IMR-90 (cell line): ENCODE results near the gene CBX8. TPM values are rescaled to one million over a fixed set of nuclear protein-coding genes. Genes with fewer than 3 reads are reported as not detected.
A peak's percentile ranks its signal among the peaks of the same experiment; 100 is the strongest.

ENCODE experiments used
- ATAC-seq: fragments of 200-7000 bp; cut with Tn5 transposase; 2 replicates; pipeline ENCODE4 v1.9.1; 2020; ENCODE audit warnings: low read depth, mild to moderate bottlenecking, moderate library complexity
- BruUV-seq: library from RNA; stranded (reverse); fragments of 400-500 nt; replicated peaks from 2 replicates; lab custom pipeline; 2021; lab: Mats Ljungman, UMichigan
- CTCF ChIA-PET: fragments of 300-600 bp; formaldehyde crosslinking; extraction: SDS; loops from one replicate; lab custom pipeline; 2021; ENCODE audit warnings: antibody characterized with exemption; lab: Yijun Ruan, JAX
- POLR2A ChIA-PET: fragments of 300-600 bp; sonication (Branson Sonifier 250); formaldehyde crosslinking; loops from one replicate; lab custom pipeline; 2022; ENCODE audit warnings: antibody characterized with exemption; ENCODE audit not compliant: unreplicated experiment; lab: Charles Lee
- DNase-seq: peaks from one replicate; pipeline ENCODE4 v3.0.0; 2013
- H2AFZ ChIP-seq: replicated peaks from 2 replicates; pipeline ENCODE3; 2013; ENCODE audit warnings: low read length, mild to moderate bottlenecking; ENCODE audit not compliant: poor library complexity
- H2AK5ac ChIP-seq: 2 replicates; pipeline ENCODE4 v1.6.1; 2013; ENCODE audit warnings: low read depth, low read length, inconsistent platforms
- H2AK9ac ChIP-seq: replicated peaks from 2 replicates; pipeline ENCODE3; 2013; ENCODE audit warnings: mild to moderate bottlenecking, low read depth, low read length, moderate library complexity; ENCODE audit not compliant: poor library complexity
- H2BK120ac ChIP-seq: 2 replicates; pipeline ENCODE4 v1.6.1; 2013; ENCODE audit warnings: low read depth, low read length, inconsistent platforms
- H2BK15ac ChIP-seq: 3 replicates; pipeline ENCODE4 v1.6.1; 2013; ENCODE audit warnings: low read depth, low read length, inconsistent platforms
- H2BK20ac ChIP-seq: 2 replicates; pipeline ENCODE4 v1.6.1; 2013; ENCODE audit warnings: low read depth, mild to moderate bottlenecking, inconsistent platforms, low read length, moderate library complexity
- H2BK5ac ChIP-seq: 2 replicates; pipeline ENCODE4 v1.6.1; 2013; ENCODE audit warnings: mild to moderate bottlenecking, low read depth, low read length, inconsistent platforms; ENCODE audit not compliant: poor library complexity, severe bottlenecking
- H3K14ac ChIP-seq: replicated peaks from 2 replicates; pipeline ENCODE4 v1.6.1; 2013; ENCODE audit warnings: low read depth, low read length, inconsistent platforms
- H3K18ac ChIP-seq: 2 replicates; pipeline ENCODE4 v1.6.1; 2013; ENCODE audit warnings: low read depth, low read length, control low read depth
- H3K23ac ChIP-seq: 2 replicates; pipeline ENCODE4 v1.6.1; 2013; ENCODE audit warnings: low read depth, low read length, inconsistent platforms
- H3K27ac ChIP-seq: 2 replicates; pipeline ENCODE4 v1.5.1; 2013; ENCODE audit warnings: mild to moderate bottlenecking, control low read depth, low read length; ENCODE audit not compliant: insufficient read depth
- H3K27me3 ChIP-seq: 2 replicates; pipeline ENCODE4 v1.6.1; 2013; ENCODE audit warnings: low read length; ENCODE audit not compliant: control insufficient read depth, insufficient read depth
- H3K36me3 ChIP-seq: 2 replicates; pipeline ENCODE4 v1.6.1; 2013; ENCODE audit warnings: low read length, mixed read lengths; ENCODE audit not compliant: control insufficient read depth, insufficient read depth
- H3K4ac ChIP-seq: 2 replicates; pipeline ENCODE4 v1.6.1; 2013; ENCODE audit warnings: low read depth, low read length, inconsistent platforms
- H3K4me1 ChIP-seq: 2 replicates; pipeline ENCODE4 v1.6.1; 2013; ENCODE audit warnings: low read length, mixed read lengths; ENCODE audit not compliant: control insufficient read depth, insufficient read depth
- H3K4me2 ChIP-seq: 2 replicates; pipeline ENCODE4 v1.6.1; 2013; ENCODE audit warnings: low read depth, mild to moderate bottlenecking, control low read depth, low read length, moderate library complexity
- H3K4me3 ChIP-seq: 2 replicates; pipeline ENCODE4 v1.5.1; 2013; ENCODE audit warnings: low read depth, mild to moderate bottlenecking, control low read depth, low read length, moderate library complexity; ENCODE audit not compliant: insufficient read depth
- H3K56ac ChIP-seq: 2 replicates; pipeline ENCODE4 v1.6.1; 2013; ENCODE audit warnings: low read length, inconsistent platforms; ENCODE audit not compliant: insufficient read depth; ENCODE audit errors: extremely low read depth
- H3K79me1 ChIP-seq, 2 experiments: 2 replicates each; pipeline ENCODE4 v1.6.1; 2013; ENCODE audit warnings: low read length in 2 of 2, inconsistent platforms in 1 of 2, low read depth in 1 of 2
- H3K9ac ChIP-seq: 2 replicates; pipeline ENCODE4 v1.6.1; 2013; ENCODE audit warnings: low read depth, low read length, control low read depth
- H3K9me1 ChIP-seq: 2 replicates; pipeline ENCODE4 v1.6.1; 2013; ENCODE audit warnings: low read length, inconsistent platforms; ENCODE audit not compliant: insufficient read depth
- H3K9me3 ChIP-seq: 2 replicates; pipeline ENCODE4 v1.6.1; 2013; ENCODE audit warnings: low read length; ENCODE audit not compliant: control insufficient read depth, insufficient read depth
- H4K20me1 ChIP-seq: 2 replicates; pipeline ENCODE4 v1.6.1; 2013; ENCODE audit warnings: low read length, inconsistent platforms; ENCODE audit not compliant: insufficient read depth
- H4K5ac ChIP-seq: 2 replicates; pipeline ENCODE4 v1.6.1; 2013; ENCODE audit warnings: mild to moderate bottlenecking, low read depth, low read length, control low read depth
- H4K8ac ChIP-seq, 2 experiments: 2 replicates each; pipeline ENCODE4 v1.6.1; 2013; ENCODE audit warnings: low read depth in 2 of 2, low read length in 2 of 2, control low read depth in 1 of 2, inconsistent platforms in 1 of 2
- H4K91ac ChIP-seq: 2 replicates; pipeline ENCODE4 v1.6.1; 2013; ENCODE audit warnings: low read depth, low read length, inconsistent platforms; ENCODE audit not compliant: insufficient read depth
- BHLHE40 ChIP-seq: fragments of 150-350 bp; IDR thresholded peaks from 2 replicates; pipeline ENCODE4 v1.6.1; 2016; ENCODE audit warnings: mild to moderate bottlenecking, low read depth, low read length
- CEBPB ChIP-seq: IDR thresholded peaks from 2 replicates; pipeline ENCODE4 v1.6.1; 2012; ENCODE audit warnings: low read depth, low read length, improper control_type of control experiment
- CTCF ChIP-seq: conservative IDR thresholded peaks from 2 replicates; pipeline ENCODE4 v1.5.1; 2012; ENCODE audit warnings: mild to moderate bottlenecking, low read depth, low read length, improper control_type of control experiment
- ELK1 ChIP-seq: fragments of 150-350 bp; IDR thresholded peaks from 2 replicates; pipeline ENCODE4 v1.6.1; 2016; ENCODE audit warnings: low read depth, mild to moderate bottlenecking, low read length, moderate library complexity, borderline replicate concordance
- MAFK ChIP-seq: IDR thresholded peaks from 2 replicates; pipeline ENCODE4 v1.6.1; 2012; ENCODE audit warnings: low read depth, low read length, improper control_type of control experiment
- MAZ ChIP-seq: IDR thresholded peaks from 2 replicates; pipeline ENCODE4 v1.6.1; 2012; ENCODE audit warnings: low read depth, mild to moderate bottlenecking, low read length, improper control_type of control experiment, moderate library complexity, borderline replicate concordance
- MXI1 ChIP-seq: IDR thresholded peaks from 2 replicates; pipeline ENCODE4 v1.6.1; 2012; ENCODE audit warnings: low read depth, mild to moderate bottlenecking, low read length, moderate library complexity, borderline replicate concordance
- NFE2L2 ChIP-seq: fragments of 150-350 bp; IDR thresholded peaks from 2 replicates; pipeline ENCODE4 v1.6.1; 2016; ENCODE audit warnings: low read depth, mild to moderate bottlenecking, low read length
- RAD21 ChIP-seq: IDR thresholded peaks from 2 replicates; pipeline ENCODE4 v1.6.1; 2012; ENCODE audit warnings: low read length, improper control_type of control experiment
- RCOR1 ChIP-seq: IDR thresholded peaks from 2 replicates; pipeline ENCODE4 v1.6.1; 2012; ENCODE audit warnings: mild to moderate bottlenecking, low read length, improper control_type of control experiment; ENCODE audit not compliant: insufficient replicate concordance
- RFX5 ChIP-seq: IDR thresholded peaks from 2 replicates; pipeline ENCODE4 v1.8.0; 2012; ENCODE audit warnings: low read depth, mild to moderate bottlenecking, low read length, moderate library complexity
- SMC3 ChIP-seq: fragments of 150-350 bp; IDR thresholded peaks from 2 replicates; pipeline ENCODE4 v1.6.1; 2016; ENCODE audit warnings: low read depth, mild to moderate bottlenecking, antibody characterized with exemption, low read length, moderate library complexity
- USF2 ChIP-seq: fragments of 150-350 bp; IDR thresholded peaks from 2 replicates; pipeline ENCODE4 v1.6.1; 2017; ENCODE audit warnings: mild to moderate bottlenecking, antibody characterized with exemption, low read length, low read depth
- WGBS, 2 experiments: methylation state at CpG; one replicate each; pipeline versions ENCODE4 v1.1.5 to v1.1.7; 2013; ENCODE audit warnings: missing lambda C conversion rate in 2 of 2; ENCODE audit not compliant: insufficient read length in 1 of 2; ENCODE audit errors: extremely low coverage in 2 of 2; 5-methylcytosine and 5-hydroxymethylcytosine counted together
- dilution Hi-C: fragments of 300-500 bp; cut with HindIII; formaldehyde crosslinking; loops from one replicate; pipeline ENCODE4 v1.14.3; 2018; ENCODE audit warnings: low sequenced_read_pairs; ENCODE audit not compliant: unreplicated experiment
- in situ Hi-C: fragments of 300-500 bp; cut with MboI; formaldehyde crosslinking; loops from 3 replicates; pipeline ENCODE4 v1.14.3; 2019; ENCODE audit warnings: low sequenced_read_pairs, inconsistent platforms, mixed read lengths
- intact Hi-C: fragments of 100-400 bp; cut with micrococcal nuclease; formaldehyde crosslinking; loops from 2 replicates; pipeline ENCODE4 v1.10.0; 2022
- polyA plus RNA-seq, 3 experiments: library from polyadenylated mRNA; depleted of rRNA; stranded (reverse); fragments of >200 nt; gene quantifications; 2 replicates each; pipeline ENCODE4 v1.2.3, GENCODE V29; 2012; ENCODE audit warnings: low replicate concordance in 1 of 3
- total RNA-seq: library from RNA; depleted of rRNA; stranded (reverse); fragments of >200 nt; gene quantifications from 2 replicates; pipeline ENCODE4 v1.2.3, GENCODE V29; 2012

The CBX8 gene
- total and polyA plus RNA-seq, 2 of the 4 experiments (the other 2 are of a cell fraction), result 3.2 to 5.4 TPM

GRCh38 chr17:79785017-79785899 is 11.6 kb downstream of the CBX8 start:
- Histone ChIP-seq H3K23ac (no peak overlapping the region), H3K27ac (no peak overlapping the region), H3K4me2 (no peak overlapping the region), H3K4ac (no peak overlapping the region), H3K56ac (no peak overlapping the region), H2AK5ac (no peak overlapping the region), H3K4me3 (no peak overlapping the region), H2BK5ac (no peak overlapping the region), H3K14ac (no peak overlapping the region), H2BK15ac (no peak overlapping the region), H2AFZ (peak overlapping the region; percentile 30), H3K79me1 (no peaks in the 10 kb centered on the region), H4K91ac (no peak overlapping the region), H4K20me1 (0 out of 2 replicates have a peak, but pooled peaks cover 5% of the 10 kb centered on the region), H2AK9ac (no peak overlapping the region), H3K4me1 (no peaks in the 10 kb centered on the region; the same call in 1 of the 2 replicates), H2BK120ac (no peak overlapping the region), H3K27me3 (peaks cover 21% of the 10 kb centered on the region), H4K5ac (no peak overlapping the region), H2BK20ac (no peak overlapping the region), H3K9me3 (no peaks in the 10 kb centered on the region), H3K36me3 (peaks cover 4% of the 10 kb centered on the region), H3K9me1 (no peaks in the 10 kb centered on the region), H3K9ac (no peak overlapping the region), H4K8ac (no peak overlapping the region), H3K18ac (no peak overlapping the region)
- dilution Hi-C loops, result no loop called here
- no TSS peak for BruUV-seq
- intact Hi-C loops, result no loop called here
- ATAC-seq, result no peak
- ChIA-PET CTCF (no interaction called here), POLR2A (no interaction called here)
- WGBS, 2 experiments, result 86% methylated on average over 6 of the region's 17 CpGs; no CpG with 5 or more reads in 1 of the 2 experiments
- DNase-seq, result no peak
- TF ChIP-seq ELK1, result no peak
- no peak for TF ChIP-seq MAZ
- TF ChIP-seq CTCF, result no peak
- TF ChIP-seq RCOR1, result no peak
- no peak for TF ChIP-seq SMC3
- TF ChIP-seq MXI1, result no peak
- no peak for TF ChIP-seq NFE2L2
- TF ChIP-seq USF2, result no peak
- TF ChIP-seq BHLHE40, result no peak
- no peak for TF ChIP-seq RAD21
- TF ChIP-seq RFX5, result no peak
- TF ChIP-seq CEBPB, result no peak
- no peak for TF ChIP-seq MAFK
- in situ Hi-C loops, result loop anchor here (10.0 kb wide), 1 partner anchor 130 kb away; no protein-coding TSS in a partner anchor
